Measurements from ENCODE around the gene BCL2L14.
A peak's percentile ranks its signal among the peaks of the same experiment; 100 is the strongest.

The BCL2L14 gene

DNA sequence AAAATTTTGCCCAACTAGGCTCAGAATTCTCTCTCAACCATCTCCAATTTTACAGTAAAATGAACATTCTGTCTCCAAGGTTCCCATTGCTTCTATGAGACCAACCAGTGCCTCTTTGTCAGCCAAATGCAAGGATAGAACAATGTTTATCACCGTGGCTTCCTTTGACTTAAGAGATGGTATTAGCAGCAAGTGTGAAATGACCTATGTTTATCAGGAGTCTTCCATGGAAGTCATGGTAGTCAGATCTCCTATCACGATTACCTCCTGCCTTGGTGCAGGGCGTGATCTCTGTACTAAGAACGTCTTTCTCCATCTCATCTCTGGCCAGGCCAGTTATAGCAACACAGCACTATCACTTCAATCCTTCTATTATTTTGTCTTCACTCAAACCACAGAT is 6.1 kb upstream of the BCL2L14 start:
- DNase-seq, result no peak

DNA sequence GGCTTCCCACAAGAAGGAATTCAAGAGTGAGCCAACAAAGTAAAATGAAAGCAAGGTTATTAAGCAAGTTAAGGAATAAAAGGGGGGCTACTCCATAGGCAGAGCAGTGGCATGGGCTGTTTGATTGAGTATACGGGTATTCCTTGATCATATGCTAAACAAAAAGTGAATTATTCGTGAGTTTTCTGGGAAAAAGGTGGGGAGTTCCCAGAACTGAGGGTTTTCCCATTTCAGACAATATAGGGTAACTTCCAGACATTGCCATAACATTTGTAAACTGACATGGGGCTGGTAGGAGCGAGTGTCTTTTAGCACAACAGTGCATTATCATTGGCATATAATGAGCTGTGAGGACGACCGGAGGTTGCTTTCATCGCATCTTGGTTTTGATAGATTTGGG is 2.0 kb upstream of the BCL2L14 start:
- DNase-seq, result no peak

DNA sequence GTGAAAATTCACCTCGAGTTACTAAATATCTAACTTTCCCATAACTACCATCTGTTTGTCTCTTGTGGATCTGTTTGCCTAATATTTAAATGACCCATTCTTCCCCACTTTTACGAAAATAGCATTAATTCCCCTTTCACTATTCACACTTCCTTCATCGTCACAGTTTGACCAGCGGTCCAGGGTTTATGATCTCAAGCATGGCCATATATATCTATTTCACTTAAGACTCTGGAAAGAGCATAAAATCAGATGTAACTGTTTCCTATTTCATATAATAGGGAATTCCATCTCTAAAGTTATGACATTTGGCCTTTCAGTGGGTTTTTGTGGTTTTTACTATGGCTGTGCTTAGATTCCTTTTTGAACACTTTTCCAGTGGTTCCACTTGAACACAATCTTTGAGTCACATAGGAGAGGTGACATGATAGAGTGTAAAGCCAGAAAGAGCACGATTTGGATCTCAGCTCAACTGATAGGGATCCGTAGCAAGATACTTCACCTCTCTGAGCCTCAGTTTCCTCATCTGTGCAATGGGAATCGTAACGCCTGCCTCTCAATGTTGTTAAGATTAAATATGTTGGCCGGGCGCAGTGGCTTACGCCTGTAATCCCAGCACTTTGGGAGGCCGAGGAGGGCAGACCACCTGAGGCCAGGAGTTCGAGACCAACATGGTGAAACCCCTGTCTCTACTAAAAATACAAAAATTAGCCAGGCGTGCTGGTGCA is 754 bp upstream of the BCL2L14 start:
- DNase-seq, result no peak

DNA sequence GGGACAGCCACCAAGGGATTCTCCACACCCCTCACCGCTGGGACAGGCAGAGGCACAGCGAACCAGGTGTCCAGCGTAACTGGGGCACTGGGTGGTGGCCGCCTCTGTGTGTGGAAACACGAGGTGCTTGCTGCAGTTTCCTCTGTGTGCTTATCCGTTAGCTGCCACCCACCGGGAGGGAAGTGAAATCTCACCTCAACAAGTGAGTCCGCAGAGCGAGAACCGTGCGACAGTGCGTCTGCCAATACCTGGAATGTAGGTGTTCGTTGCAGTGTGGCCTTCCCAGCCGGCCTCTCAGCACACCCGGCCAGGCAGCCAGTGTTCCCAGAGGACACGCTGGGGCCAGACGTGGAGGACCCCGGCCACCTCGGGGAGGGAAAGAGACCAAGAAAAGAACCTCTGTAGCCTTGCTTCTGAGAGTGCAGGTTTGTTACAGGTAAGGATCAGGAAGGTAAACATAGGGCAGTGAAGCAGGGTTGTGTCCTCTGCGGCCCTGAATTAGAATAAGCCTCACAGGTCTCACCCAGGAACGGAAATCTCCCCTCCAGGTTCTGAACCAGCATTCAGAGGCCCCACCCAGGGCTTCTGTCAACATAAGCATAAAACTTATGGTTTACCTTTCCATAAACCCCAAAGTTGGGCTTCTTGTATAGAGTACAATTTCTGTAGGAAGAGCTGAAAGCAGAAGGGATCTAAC is 1.5 kb downstream of the BCL2L14 start:
- DNase-seq, result peak; percentile 33

DNA sequence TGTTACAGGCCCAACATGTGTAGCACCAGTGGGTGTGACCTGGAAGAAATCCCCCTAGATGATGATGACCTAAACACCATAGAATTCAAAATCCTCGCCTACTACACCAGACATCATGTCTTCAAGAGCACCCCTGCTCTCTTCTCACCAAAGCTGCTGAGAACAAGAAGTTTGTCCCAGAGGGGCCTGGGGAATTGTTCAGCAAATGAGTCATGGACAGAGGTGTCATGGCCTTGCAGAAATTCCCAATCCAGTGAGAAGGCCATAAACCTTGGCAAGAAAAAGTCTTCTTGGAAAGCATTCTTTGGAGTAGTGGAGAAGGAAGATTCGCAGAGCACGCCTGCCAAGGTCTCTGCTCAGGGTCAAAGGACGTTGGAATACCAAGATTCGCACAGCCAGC is 8.6 kb downstream of the BCL2L14 start:
- no peak for DNase-seq

DNA sequence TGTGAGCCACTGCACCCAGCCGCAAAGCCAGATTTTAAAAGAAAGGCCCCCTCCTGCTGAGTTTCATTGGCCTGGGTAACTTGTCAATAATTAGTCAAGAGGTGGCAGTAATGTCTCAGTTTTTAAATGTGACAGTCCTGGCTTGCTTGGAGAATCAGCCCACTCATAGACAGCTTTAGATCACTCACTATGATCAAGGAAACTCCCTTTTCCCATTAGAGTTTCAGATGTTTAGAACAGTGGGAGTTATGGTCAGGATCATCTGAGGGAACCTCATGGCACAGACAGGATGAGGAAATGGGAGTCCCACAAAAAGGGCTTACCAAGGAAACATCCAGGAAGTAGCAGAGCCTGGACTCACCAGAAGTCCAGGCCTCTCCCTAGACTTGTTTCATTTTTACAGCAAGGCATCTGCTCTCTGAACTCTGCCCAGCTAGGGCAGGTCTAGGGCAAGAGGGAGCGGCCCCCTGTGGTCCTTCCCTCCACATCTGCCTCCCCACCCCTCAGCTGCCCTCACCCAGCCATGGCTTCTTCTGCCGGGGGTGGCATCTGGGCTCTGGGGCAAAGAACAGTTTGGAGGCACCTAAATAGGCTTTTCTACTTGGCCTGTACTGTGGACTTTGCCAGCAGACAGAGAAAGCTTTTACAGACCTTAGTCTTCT is 11.2 kb downstream of the BCL2L14 start:
- no peak for DNase-seq

DNA sequence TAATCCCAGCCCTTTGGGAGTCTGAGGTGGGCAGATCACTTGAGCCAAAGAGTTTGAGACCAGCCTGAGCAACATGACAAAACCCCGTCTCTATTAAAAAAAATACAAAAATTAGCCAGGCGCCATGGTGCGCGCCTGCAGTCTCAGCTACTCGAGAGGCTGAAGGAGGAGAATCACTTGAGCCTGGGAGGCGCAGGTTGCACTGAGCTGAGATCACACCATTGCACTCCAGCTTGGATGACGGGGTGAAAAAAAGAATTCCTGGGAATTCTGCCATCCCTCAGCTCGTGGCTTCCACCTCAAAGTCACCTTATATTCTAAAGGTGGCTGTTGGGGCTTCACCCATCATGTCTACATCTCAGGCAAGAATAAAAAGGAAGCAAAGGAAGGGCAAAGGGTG is 12.9 kb downstream of the BCL2L14 start:
- no peak for DNase-seq

DNA sequence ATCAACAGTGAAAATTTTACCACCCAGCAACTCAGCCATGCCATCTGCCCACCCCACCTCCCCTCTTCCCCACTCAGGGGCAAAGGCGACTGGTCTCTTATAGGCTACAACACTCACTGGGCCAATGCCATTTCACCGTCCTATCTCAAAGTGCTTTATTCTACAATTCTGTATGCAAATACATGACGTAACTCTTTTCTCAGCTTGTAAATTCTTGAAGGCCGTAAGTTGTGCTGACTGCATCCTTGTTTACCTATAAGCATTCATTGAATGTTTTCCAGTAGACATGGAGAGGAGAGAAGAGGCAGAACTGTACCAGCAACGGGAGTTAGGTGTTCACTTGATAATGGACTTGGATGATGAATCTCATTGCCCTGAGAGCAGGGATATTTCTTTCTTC is 15.6 kb downstream of the BCL2L14 start:
- no peak for DNase-seq

DNA sequence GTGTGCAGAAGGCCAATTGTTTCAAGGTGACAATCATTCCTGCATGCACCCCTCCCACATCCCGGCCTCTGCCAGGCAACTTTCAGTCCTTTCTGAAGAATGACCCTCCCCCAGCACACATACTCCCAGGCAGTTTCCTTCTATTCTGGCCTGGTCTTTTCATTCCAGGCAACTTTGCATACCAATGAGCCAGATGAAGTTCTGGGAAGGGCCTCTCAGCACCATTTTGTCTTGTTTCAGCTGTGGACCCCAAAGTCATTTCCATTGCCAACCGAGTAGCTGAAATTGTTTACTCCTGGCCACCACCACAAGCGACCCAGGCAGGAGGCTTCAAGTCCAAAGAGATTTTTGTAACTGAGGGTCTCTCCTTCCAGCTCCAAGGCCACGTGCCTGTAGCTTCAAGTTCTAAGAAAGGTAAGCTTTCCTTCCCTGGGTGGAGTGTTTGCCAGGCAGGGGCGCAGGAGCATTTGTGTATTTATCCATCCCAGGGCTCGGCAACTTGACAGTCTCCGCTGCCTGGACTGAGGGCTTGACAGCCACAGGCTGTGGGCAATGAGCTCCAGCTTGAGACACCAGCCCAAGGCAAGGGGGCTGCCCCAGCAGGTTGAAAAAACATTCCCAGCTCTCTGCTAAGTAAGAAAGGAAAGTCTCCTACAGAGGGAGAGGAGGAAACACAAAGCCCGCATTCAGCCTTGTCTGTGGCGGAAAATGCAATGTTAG is 16.4 kb downstream of the BCL2L14 start:
- no peak for DNase-seq

DNA sequence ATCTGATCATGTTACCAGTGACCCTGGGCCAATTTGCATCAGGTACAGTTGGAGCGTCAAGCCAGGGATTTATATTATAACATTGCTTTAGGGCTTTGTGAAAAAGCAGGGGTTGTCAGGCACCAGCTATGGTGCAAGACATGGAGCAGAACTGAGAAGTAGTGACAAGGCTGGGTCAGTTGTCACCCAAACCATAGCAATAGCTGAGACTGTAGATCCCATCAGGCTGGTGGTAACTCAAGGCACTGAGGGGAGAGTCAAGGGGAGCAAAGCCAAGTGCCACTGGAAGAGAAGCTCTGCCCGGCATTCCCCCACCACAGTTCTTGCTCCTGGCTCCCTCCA is 16.9 kb downstream of the BCL2L14 start:
- no peak for DNase-seq

DNA sequence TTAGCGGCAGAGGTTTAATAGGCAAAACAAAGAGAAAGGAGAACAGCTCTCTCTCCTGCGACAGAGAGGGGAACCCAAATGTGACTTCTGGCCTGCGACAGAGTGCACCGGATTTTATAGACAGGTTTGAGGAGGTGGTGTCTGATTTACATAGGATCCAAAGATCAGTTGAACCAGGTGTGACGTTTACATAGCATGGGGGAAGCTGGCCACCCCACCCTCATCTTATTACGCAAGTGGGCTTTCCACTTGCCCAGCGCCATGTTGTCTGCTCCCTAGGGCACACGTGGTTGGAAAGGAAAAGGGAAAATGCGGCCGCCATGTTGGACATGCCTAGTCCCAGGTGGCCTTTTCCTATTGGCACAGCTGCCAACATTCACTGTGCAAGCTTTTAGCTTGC is 17.4 kb downstream of the BCL2L14 start:
- DNase-seq, result no peak

DNA sequence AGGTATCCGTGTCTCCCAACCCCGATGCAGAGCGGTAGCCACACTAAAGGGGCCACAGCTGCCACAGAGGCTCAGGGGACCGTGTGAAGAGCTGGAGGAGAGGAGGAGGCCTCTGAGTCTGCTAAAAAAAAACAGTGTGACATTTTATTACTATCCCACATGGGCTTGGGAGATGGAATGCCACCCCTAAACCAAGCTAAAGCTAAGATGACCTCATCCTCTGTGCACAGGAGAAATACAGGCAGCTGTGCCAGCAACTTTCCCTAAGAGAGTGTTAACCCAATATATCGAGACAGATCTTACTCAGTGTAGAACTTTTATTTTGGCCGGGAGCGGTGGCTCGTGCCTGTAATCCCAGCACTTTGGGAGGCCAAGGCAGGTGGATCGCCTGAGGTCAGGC is 18.0 kb downstream of the BCL2L14 start:
- no peak for DNase-seq

DNA sequence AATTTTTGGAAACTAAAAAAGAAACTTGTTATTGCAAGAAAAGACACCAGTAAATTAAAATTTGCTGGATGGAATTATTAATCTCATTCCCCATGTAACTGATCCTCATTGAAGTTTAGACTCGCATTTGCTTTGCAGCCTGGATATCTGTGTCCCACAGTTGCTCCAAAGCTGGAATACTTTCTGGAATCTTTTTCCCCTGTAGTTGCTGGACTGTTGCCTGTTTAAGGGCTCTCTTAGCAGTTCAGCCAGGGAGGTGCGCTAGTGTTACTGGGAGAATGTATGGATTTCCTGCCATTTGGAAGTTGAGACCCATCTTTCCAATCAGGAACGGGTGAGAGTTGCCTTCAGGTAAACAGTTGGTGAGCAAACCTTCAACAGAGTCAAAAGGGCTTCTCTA is 20.3 kb downstream of the BCL2L14 start:
- DNase-seq, result no peak

DNA sequence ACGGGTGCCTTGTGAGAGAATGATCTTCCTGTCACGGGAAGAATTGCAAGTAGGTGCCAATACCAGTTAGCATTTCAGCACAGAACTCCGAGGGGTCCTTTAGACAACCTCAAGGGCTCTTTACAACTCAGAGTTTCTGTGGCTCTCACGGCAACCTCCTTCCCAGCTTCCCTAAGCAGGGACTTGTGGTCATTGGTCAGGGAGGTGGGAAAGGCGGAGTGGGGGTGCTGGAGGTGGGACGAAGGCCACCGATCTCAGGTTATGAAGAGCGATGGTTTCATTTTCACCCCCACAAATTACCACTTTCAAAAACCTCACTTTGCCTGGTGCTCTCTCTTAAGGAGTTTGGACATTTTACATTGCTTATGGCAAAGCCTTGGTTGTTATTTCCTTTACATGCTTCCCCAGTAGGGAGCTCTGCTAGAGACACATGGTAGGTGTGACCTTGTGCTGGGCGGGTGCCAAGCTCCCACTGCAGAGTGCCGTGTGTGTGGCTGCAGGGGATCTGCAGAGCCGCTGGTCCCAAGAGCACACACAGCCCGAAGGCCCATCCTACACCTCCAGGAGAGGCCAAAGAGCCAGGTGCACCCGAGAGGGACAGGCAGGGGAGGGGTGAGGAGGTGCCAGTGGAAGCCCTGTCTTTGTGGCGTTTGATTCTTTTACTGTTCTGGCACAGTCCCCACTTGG is 21.4 kb downstream of the BCL2L14 start:
- no peak for DNase-seq

DNA sequence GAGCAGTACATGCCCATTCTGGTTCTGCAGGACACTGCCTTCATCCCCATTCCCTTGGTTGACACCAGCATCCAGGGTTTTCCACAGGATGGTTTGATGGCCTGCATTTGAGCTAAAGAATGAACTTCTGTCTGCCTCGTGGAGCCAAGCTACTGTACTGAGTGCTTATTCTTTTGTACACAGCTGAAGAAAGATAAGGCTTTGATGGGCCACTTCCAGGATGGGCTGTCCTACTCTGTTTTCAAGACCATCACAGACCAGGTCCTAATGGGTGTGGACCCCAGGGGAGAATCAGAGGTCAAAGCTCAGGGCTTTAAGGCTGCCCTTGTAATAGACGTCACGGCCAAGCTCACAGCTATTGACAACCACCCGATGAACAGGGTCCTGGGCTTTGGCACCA is 23.7 kb downstream of the BCL2L14 start:
- no peak for DNase-seq

DNA sequence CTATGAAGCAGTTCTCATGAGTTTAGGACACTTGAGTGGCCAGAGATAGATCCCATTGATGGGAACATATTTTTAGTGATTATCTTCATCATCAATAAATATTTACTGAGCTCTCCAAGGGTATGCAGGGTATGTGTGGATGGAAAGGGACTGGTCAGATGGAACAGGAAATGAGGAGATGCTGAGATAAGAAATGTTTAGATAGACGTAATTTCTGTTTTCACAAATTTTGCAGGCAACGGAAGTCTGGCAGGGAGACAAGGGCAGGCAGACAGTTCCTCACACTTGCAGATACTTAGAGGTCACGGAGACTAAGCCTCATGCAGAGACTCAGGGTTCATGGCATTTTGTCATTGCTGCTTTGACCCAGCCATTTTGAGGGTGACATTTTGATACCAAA is 24.3 kb downstream of the BCL2L14 start:
- DNase-seq, result no peak

DNA sequence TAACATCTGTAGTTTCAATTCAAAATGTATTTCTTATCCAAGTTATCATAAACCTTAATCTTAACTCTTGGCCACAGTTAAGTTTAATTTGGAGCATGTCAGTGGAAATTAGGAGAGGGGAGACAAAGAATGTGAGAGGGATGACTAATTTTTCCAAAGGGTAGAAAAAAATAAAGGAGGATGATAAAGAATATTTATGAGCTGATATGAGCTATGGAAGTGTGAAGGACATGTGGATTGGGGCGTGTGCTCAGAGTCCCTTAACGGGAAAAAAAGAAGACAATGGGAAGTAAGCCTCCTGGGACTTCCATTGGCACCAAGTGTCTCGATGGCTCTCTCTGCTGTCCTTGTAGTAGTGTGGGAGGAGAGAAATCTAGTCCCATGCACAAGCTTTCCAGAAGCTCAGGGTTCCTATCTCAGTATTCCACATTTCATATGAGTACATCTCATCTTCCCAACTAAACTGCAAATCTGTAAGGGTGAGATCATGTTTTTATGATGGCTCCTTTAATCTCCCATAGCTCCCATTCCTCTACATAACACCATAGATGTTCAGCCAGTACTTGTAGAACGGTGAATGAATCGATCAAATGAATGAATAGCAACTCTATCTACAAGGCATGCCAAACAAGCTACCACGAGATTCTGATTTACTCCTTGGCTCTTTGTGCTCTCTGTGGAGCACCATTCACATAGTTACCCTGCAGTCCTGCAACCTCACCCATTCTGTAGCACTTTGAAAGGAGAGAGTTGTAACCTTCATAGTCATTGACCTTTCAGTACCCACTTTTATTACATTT is 27.4 kb downstream of the BCL2L14 start:
- no peak for DNase-seq

DNA sequence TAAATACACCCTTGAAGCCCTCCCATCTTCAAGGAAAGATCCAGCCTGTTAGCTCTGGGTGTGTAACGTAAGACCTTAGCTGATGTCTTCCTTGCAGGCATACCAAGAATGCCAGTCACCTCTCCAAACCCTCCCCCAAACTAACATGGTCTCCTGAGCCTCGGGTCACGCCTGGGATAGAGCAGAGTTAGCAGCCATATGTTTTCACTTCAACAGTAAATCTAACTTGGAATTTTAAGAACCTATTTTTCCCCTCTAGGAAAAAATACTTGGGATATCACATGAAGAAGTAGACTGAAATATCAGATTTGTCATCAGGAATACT is 27.9 kb downstream of the BCL2L14 start:
- DNase-seq, result no peak

DNA sequence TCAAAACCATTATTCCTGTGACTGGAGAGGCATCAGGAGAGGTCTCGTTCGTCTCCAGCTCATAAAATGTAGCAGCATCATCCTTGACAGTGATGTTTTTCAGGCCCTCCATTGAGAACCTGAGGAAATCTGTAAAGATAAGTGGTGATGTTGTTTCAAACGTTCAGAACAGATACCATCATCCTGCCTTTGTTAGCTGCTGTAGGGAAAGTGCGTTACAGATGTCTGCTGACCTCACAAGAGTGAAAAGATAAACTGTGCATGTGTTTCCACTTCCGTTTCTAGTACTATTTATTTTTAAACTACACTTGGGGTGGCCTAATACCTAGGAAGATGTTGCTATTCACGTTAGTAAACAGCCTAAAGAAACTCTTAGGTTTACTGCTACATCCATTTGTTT is 28.4 kb downstream of the BCL2L14 start:
- no peak for DNase-seq

DNA sequence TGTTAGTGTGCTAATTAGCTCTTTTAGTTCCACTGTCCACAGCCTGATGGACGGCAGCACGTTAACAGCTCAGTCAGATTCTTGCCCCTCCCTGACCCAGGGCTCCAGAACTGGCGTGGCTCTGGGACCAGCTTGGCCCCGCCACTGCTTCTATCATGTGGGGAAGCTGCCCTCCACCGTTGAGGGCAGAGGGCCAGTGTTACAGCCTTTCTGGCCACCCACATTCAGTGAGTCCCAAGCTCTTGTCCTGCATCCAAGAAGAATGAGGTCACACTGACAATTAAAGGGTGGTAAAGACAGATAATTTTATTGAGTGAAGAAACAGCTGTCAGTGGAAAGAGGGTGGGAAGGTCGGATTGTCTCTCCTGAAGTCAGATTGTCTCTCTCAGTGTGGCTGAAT is 36.9 kb downstream of the BCL2L14 start:
- no peak for DNase-seq

DNA sequence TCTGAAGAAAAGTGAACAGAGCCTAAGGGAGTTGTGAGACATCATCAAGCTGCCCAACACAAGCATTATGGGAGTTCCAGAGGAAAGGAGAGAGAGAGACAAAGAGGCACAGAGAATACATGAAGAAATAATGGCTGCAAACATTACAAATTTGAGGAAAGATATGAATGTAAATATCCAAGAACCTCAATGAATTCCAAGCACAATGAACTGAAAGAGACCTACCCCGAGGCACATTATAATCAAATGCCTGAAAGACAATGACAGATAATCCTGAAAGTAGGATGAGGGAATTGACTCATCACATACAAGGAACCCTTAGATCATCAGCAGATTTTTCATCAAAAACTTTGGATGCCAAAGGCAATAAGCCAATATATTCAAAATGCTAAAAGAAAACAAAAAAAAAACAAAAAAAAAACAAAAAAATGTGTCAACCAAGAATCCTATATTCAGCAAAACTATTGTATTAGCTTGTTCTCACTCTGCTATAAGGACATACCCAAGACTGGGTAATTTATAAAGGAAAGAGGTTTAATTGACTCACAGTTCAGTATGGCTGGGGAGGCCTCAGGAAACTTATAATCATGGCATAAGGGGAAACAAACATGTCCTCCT is 37.8 kb downstream of the BCL2L14 start:
- DNase-seq, result no peak

Measured in activated naive CD4-positive, alpha-beta T cell treated with Interleukin-2 at 50 U/mL for 16 hours (primary cell).